ENCODE measurements around the gene IREB2.

IREB2 gene

GRCh38 chr15:78394026-78394425 is 44.0 kb upstream of the IREB2 start:
- no peak for TF ChIP-seq RARB (CRISPR knock-in tag; IDR thresholded peaks at IDR 0.05)
- TF ChIP-seq ZNF70 (CRISPR knock-in tag; IDR thresholded peaks at IDR 0.05): no peak
- no peak for TF ChIP-seq TOX (CRISPR knock-in tag; IDR thresholded peaks at IDR 0.05; ENCODE audit: borderline replicate concordance)
- no peak for TF ChIP-seq CREB5 (CRISPR knock-in tag; IDR thresholded peaks at IDR 0.05; ENCODE audit: low read depth)
- no peak for TF ChIP-seq ZNF565 (CRISPR knock-in tag; conservative IDR thresholded peaks at IDR 0.05; ENCODE audit: low read depth)
- no peak for TF ChIP-seq ESRRG (CRISPR knock-in tag; IDR thresholded peaks at IDR 0.05)
- no peak for TF ChIP-seq BACH2 (CRISPR knock-in tag; IDR thresholded peaks at IDR 0.05; ENCODE audit: borderline replicate concordance)
- no peak for TF ChIP-seq PPARA (CRISPR knock-in tag; IDR thresholded peaks at IDR 0.05; ENCODE audit: borderline replicate concordance)
- no peak for TF ChIP-seq ZFP3 (CRISPR knock-in tag; IDR thresholded peaks at IDR 0.05)
- TF ChIP-seq TSHZ2 (CRISPR knock-in tag; IDR thresholded peaks at IDR 0.05): no peak
- TF ChIP-seq GLIS3 (CRISPR knock-in tag; IDR thresholded peaks at IDR 0.05): no peak
- no peak for TF ChIP-seq ZFP30 (CRISPR knock-in tag; IDR thresholded peaks at IDR 0.05)
- no peak for TF ChIP-seq ZNF8 (CRISPR knock-in tag; IDR thresholded peaks at IDR 0.05)
- TF ChIP-seq PATZ1 (CRISPR knock-in tag; IDR thresholded peaks at IDR 0.05; ENCODE audit: borderline replicate concordance): no peak
- no peak for ATAC-seq

GRCh38 chr15:78394981-78395616 is 42.9 kb upstream of the IREB2 start:
- TF ChIP-seq POU6F1 (CRISPR knock-in tag; IDR thresholded peaks at IDR 0.05; ENCODE audit: borderline replicate concordance, low read depth) (no peak), RARB (CRISPR knock-in tag; IDR thresholded peaks at IDR 0.05) (no peak), CREB5 (CRISPR knock-in tag; IDR thresholded peaks at IDR 0.05; ENCODE audit: low read depth) (no peak), GLIS3 (CRISPR knock-in tag; IDR thresholded peaks at IDR 0.05) (no peak), TCF4 (CRISPR knock-in tag; IDR thresholded peaks at IDR 0.05; ENCODE audit: borderline replicate concordance) (no peak), TOX (CRISPR knock-in tag; IDR thresholded peaks at IDR 0.05; ENCODE audit: borderline replicate concordance) (no peak), ZNF70 (CRISPR knock-in tag; IDR thresholded peaks at IDR 0.05) (no peak), CSDC2 (CRISPR knock-in tag; IDR thresholded peaks at IDR 0.05) (no peak), ARNTL (CRISPR knock-in tag; IDR thresholded peaks at IDR 0.05; ENCODE audit: borderline replicate concordance, low read depth) (no peak), TSHZ2 (CRISPR knock-in tag; IDR thresholded peaks at IDR 0.05) (no peak), ISL1 (CRISPR knock-in tag; IDR thresholded peaks at IDR 0.05) (no peak), ESRRG (CRISPR knock-in tag; IDR thresholded peaks at IDR 0.05) (no peak), BACH2 (CRISPR knock-in tag; IDR thresholded peaks at IDR 0.05; ENCODE audit: borderline replicate concordance) (no peak)
- no peak for ATAC-seq
